ENCODE data around the gene RNF141.

RNF141 gene

DNA sequence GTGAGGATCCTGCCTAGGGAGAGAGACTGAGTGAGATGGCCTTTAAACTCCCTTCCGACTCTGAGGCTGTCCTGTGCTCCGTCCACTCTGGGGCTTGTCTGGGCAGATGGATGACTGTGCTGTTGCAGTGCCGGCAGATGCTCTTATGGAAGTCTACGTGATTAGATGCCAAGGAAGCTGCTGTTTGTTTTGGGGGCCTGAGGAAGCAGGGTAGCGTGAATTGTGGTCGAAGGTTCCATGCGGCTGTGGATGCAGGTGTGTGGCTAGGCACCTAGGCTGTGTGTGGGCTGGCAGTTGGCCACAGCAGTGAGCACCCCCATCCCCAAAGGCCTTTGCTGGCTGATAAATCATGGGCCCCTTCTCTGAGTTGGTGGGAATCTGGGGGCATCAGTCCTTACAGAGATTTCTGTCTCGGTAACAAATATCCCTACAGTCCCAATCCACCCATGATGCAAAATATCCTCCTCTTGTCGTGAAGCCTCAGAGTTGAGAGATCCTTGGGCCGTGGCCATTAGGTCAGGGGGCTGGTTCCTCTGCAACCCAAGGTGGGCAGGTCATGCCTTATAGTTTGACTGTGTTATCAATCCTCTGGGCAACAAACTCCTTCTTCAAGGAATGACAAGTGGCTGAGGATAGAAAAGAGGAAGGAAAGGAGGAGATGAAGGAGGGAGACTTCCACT is 54.7 kb downstream of the RNF141 start:
- ATAC-seq, result no peak
- TF ChIP-seq GLIS3 (CRISPR knock-in tag; IDR thresholded peaks at IDR 0.05) (no peak), ZC3H10 (CRISPR knock-in tag; IDR thresholded peaks at IDR 0.05) (no peak), ARNTL (CRISPR knock-in tag; IDR thresholded peaks at IDR 0.05; ENCODE audit: borderline replicate concordance, low read depth) (no peak), BACH2 (CRISPR knock-in tag; IDR thresholded peaks at IDR 0.05; ENCODE audit: borderline replicate concordance) (no peak), SNAI2 (CRISPR knock-in tag; IDR thresholded peaks at IDR 0.05) (no peak), ZNF8 (CRISPR knock-in tag; IDR thresholded peaks at IDR 0.05) (no peak), ZFP3 (CRISPR knock-in tag; IDR thresholded peaks at IDR 0.05) (no peak), PPARA (CRISPR knock-in tag; IDR thresholded peaks at IDR 0.05; ENCODE audit: borderline replicate concordance) (no peak)
- TF ChIP-seq, protein P1, sequence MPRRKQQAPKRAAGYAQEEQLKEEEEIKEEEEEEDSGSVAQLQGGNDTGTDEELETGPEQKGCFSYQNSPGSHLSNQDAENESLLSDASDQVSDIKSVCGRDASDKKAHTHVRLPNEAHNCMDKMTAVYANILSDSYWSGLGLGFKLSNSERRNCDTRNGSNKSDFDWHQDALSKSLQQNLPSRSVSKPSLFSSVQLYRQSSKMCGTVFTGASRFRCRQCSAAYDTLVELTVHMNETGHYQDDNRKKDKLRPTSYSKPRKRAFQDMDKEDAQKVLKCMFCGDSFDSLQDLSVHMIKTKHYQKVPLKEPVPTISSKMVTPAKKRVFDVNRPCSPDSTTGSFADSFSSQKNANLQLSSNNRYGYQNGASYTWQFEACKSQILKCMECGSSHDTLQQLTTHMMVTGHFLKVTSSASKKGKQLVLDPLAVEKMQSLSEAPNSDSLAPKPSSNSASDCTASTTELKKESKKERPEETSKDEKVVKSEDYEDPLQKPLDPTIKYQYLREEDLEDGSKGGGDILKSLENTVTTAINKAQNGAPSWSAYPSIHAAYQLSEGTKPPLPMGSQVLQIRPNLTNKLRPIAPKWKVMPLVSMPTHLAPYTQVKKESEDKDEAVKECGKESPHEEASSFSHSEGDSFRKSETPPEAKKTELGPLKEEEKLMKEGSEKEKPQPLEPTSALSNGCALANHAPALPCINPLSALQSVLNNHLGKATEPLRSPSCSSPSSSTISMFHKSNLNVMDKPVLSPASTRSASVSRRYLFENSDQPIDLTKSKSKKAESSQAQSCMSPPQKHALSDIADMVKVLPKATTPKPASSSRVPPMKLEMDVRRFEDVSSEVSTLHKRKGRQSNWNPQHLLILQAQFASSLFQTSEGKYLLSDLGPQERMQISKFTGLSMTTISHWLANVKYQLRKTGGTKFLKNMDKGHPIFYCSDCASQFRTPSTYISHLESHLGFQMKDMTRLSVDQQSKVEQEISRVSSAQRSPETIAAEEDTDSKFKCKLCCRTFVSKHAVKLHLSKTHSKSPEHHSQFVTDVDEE (CRISPR knock-in tag; IDR thresholded peaks at IDR 0.05), result no peak

DNA sequence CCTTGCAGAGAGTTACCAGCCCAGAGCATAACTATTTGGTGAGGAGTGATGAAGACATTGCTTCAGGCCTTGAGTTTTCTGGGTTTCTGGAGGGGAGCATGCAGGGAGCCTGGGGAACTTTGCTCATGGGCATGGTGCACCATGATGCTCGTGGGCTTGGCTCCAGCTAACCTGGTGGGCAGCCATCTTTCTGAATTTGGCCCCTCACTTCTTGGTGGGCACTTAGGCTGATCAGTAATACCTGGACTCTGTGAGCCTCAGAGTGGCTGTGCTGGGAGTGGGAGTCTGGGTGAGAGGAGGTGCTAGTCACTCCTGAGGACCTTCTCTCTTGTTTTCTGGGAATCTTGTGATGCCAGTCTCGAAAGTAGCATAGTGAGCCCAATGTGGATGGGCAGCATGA is 55.3 kb downstream of the RNF141 start:
- no peak for ATAC-seq
- TF ChIP-seq ZNF8 (CRISPR knock-in tag; IDR thresholded peaks at IDR 0.05) (no peak), ZNF565 (CRISPR knock-in tag; conservative IDR thresholded peaks at IDR 0.05; ENCODE audit: low read depth) (no peak), TOX (CRISPR knock-in tag; IDR thresholded peaks at IDR 0.05; ENCODE audit: borderline replicate concordance) (no peak), ARNTL (CRISPR knock-in tag; IDR thresholded peaks at IDR 0.05; ENCODE audit: borderline replicate concordance, low read depth) (no peak), TCF4 (CRISPR knock-in tag; IDR thresholded peaks at IDR 0.05; ENCODE audit: borderline replicate concordance) (no peak), RARB (CRISPR knock-in tag; IDR thresholded peaks at IDR 0.05) (no peak), OSR1 (CRISPR knock-in tag; IDR thresholded peaks at IDR 0.05) (no peak), SNAI2 (CRISPR knock-in tag; IDR thresholded peaks at IDR 0.05) (no peak), ESRRG (CRISPR knock-in tag; IDR thresholded peaks at IDR 0.05) (no peak), ZC3H10 (CRISPR knock-in tag; IDR thresholded peaks at IDR 0.05) (no peak), CSDC2 (CRISPR knock-in tag; IDR thresholded peaks at IDR 0.05) (no peak)
- TF ChIP-seq, protein P1 (CRISPR knock-in tag; IDR thresholded peaks at IDR 0.05), result no peak
- TF ChIP-seq, protein P2, sequence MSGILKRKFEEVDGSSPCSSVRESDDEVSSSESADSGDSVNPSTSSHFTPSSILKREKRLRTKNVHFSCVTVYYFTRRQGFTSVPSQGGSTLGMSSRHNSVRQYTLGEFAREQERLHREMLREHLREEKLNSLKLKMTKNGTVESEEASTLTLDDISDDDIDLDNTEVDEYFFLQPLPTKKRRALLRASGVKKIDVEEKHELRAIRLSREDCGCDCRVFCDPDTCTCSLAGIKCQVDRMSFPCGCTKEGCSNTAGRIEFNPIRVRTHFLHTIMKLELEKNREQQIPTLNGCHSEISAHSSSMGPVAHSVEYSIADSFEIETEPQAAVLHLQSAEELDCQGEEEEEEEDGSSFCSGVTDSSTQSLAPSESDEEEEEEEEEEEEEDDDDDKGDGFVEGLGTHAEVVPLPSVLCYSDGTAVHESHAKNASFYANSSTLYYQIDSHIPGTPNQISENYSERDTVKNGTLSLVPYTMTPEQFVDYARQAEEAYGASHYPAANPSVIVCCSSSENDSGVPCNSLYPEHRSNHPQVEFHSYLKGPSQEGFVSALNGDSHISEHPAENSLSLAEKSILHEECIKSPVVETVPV (CRISPR knock-in tag; IDR thresholded peaks at IDR 0.05), result no peak
- TF ChIP-seq, protein P3, sequence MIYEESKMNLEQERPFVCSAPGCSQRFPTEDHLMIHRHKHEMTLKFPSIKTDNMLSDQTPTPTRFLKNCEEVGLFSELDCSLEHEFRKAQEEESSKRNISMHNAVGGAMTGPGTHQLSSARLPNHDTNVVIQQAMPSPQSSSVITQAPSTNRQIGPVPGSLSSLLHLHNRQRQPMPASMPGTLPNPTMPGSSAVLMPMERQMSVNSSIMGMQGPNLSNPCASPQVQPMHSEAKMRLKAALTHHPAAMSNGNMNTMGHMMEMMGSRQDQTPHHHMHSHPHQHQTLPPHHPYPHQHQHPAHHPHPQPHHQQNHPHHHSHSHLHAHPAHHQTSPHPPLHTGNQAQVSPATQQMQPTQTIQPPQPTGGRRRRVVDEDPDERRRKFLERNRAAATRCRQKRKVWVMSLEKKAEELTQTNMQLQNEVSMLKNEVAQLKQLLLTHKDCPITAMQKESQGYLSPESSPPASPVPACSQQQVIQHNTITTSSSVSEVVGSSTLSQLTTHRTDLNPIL (CRISPR knock-in tag; IDR thresholded peaks at IDR 0.05; ENCODE audit: low read depth), result no peak
- TF ChIP-seq, protein P4, sequence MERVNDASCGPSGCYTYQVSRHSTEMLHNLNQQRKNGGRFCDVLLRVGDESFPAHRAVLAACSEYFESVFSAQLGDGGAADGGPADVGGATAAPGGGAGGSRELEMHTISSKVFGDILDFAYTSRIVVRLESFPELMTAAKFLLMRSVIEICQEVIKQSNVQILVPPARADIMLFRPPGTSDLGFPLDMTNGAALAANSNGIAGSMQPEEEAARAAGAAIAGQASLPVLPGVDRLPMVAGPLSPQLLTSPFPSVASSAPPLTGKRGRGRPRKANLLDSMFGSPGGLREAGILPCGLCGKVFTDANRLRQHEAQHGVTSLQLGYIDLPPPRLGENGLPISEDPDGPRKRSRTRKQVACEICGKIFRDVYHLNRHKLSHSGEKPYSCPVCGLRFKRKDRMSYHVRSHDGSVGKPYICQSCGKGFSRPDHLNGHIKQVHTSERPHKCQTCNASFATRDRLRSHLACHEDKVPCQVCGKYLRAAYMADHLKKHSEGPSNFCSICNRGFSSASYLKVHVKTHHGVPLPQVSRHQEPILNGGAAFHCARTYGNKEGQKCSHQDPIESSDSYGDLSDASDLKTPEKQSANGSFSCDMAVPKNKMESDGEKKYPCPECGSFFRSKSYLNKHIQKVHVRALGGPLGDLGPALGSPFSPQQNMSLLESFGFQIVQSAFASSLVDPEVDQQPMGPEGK (CRISPR knock-in tag; IDR thresholded peaks at IDR 0.05; ENCODE audit: borderline replicate concordance), result no peak
